Activated T-cell treated with anti-CD3 and anti-CD28 coated beads, Interleukin-2, amount 50 U/mL, for 72 hours (primary cell): ENCODE measurements around the gene UBTF. TPM values are rescaled to one million over a fixed set of nuclear protein-coding genes. Genes with fewer than 3 reads are reported as not detected.

Source experiments
- ATAC-seq, 2 donors: fragments of 150-1000 bp; cut with Tn5 transposase; replicated peaks in 1 of 2; 2 replicates each; pipeline ENCODE4 v1.10.0; 2021; ENCODE audit warnings: moderate library complexity in 2 of 2, mild to moderate bottlenecking in 1 of 2
- DNase-seq, 2 donors: peaks; one replicate each; pipeline ENCODE4 v3.0.0; 2021 to 2022; ENCODE audit warnings: mixed read lengths in 1 of 2
- H3K27ac Mint-ChIP-seq: one replicate; pipeline ENCODE4 v1.8.0; 2022; ENCODE audit warnings: mild to moderate bottlenecking, moderate library complexity, mixed read lengths
- H3K27me3 Mint-ChIP-seq: one replicate; pipeline ENCODE4 v1.8.0; 2022; ENCODE audit warnings: low read depth, mixed read lengths
- H3K36me3 Mint-ChIP-seq, 2 donors: one replicate each; pipeline ENCODE4 v1.8.0; 2022; ENCODE audit warnings: mixed read lengths in 2 of 2, mild to moderate bottlenecking in 1 of 2; ENCODE audit not compliant: insufficient read depth in 2 of 2
- H3K4me1 Mint-ChIP-seq: one replicate; pipeline ENCODE4 v1.8.0; 2022; ENCODE audit warnings: low read depth, mixed read lengths
- H3K4me3 Mint-ChIP-seq, 2 donors: one replicate each; pipeline ENCODE4 v1.8.0; 2022; ENCODE audit warnings: mild to moderate bottlenecking in 2 of 2, mixed read lengths in 2 of 2, moderate library complexity in 2 of 2
- H3K9me3 Mint-ChIP-seq, 2 donors: one replicate each; pipeline ENCODE4 v1.8.0; 2022; ENCODE audit warnings: mixed read lengths in 2 of 2
- total RNA-seq, 2 donors: library from RNA; stranded (reverse); gene quantifications; one replicate each; pipeline ENCODE4 v1.2.3, GENCODE V29; 2022

UBTF gene
- 100 to 1,000 TPM; 105 to 125 TPM for total RNA-seq

- H3K9me3 Mint-ChIP-seq: no peaks in the 10 kb centered on the region
- peaks cover 44% of the 10 kb centered on the region for H3K4me1 Mint-ChIP-seq
- peaks cover 11 to 15% of the 10 kb centered on the region in 2 donors for H3K36me3 Mint-ChIP-seq
- no peaks in the 10 kb centered on the region for H3K27me3 Mint-ChIP-seq
- peak; percentile 20 to 31 for ATAC-seq
- peak; percentile 73 to 82 for DNase-seq
- peak within 1 kb of the TSS; percentile 99 for H3K27ac Mint-ChIP-seq
- H3K4me3 Mint-ChIP-seq: peak within 1 kb of the TSS; percentile 96
These were observed at the start of gene UBTF for GRCh38 chr17:44219616-44220212. Gene UBTF, minus strand, starts transcription at chr17:44219675. Its CDS starts 1,446 bp downstream, at chr17:44218229.

GRCh38 chr17:44268709-44269534, 49.4 kb upstream of the UBTF start:
- no peak for ATAC-seq
- Mint-ChIP-seq H3K9me3 (no peaks in the 10 kb centered on the region), H3K27ac (no peak overlapping the region), H3K4me3 (no peak overlapping the region), H3K36me3 (no peaks in the 10 kb centered on the region), H3K4me1 (no peaks in the 10 kb centered on the region), H3K27me3 (peaks cover 12% of the 10 kb centered on the region)
- no peak for DNase-seq

- peaks cover 11% of the 10 kb centered on the region for H3K27me3 Mint-ChIP-seq
- no peak within 1 kb of the TSS for H3K4me3 Mint-ChIP-seq
- ATAC-seq (no peak), DNase-seq (no peak)
- H3K9me3 Mint-ChIP-seq: no peaks in the 10 kb centered on the region
- H3K36me3 Mint-ChIP-seq: no peaks in the 10 kb centered on the region
- H3K27ac Mint-ChIP-seq: no peak within 1 kb of the TSS
- H3K4me1 Mint-ChIP-seq: no peaks in the 10 kb centered on the region
These were observed 48.5 kb upstream of the UBTF start, which contains the start of gene SLC4A1 for GRCh38 chr17:44267818-44268490. Gene SLC4A1, minus strand, starts transcription at chr17:44268135. Its CDS starts 5,269 bp downstream, at chr17:44262866.

DNA sequence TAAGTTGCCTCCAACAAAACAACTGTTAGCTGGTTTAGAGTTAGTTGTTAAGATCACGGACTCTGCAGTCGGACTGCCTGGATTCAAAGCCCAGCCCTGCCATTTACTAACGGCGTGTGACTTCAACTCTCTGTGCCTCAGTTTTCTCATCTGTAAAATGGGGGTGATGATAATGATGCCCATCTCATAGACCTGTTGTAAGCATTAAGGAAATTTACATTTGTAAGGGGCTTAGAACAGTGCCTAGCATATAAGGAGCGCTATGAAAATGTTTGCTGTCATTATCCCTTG, 47.6 kb upstream of the UBTF start:
- Mint-ChIP-seq H3K9me3 (no peaks in the 10 kb centered on the region), H3K4me3 (no peak overlapping the region), H3K27ac (no peak overlapping the region), H3K36me3 (no peaks in the 10 kb centered on the region), H3K27me3 (peaks cover 5% of the 10 kb centered on the region), H3K4me1 (no peaks in the 10 kb centered on the region)
- ATAC-seq (no peak), DNase-seq (no peak)

- Mint-ChIP-seq H3K4me1 (no peaks in the 10 kb centered on the region), H3K27ac (no peak overlapping the region), H3K27me3 (no peaks in the 10 kb centered on the region), H3K4me3 (no peak overlapping the region), H3K36me3 (no peaks in the 10 kb centered on the region), H3K9me3 (no peaks in the 10 kb centered on the region)
- ATAC-seq (no peak), DNase-seq (no peak)
These were observed 47.1 kb upstream of the UBTF start for GRCh38 chr17:44266402-44267164.

GRCh38 chr17:44263345-44263902, 43.9 kb upstream of the UBTF start:
- Mint-ChIP-seq H3K9me3 (no peaks in the 10 kb centered on the region), H3K27me3 (no peaks in the 10 kb centered on the region), H3K4me3 (no peak overlapping the region), H3K36me3 (no peaks in the 10 kb centered on the region), H3K4me1 (no peaks in the 10 kb centered on the region), H3K27ac (no peak overlapping the region)
- DNase-seq (no peak), ATAC-seq (no peak)

GRCh38 chr17:44262654-44263225, 43.3 kb upstream of the UBTF start:
- ATAC-seq (no peak), DNase-seq (no peak)
- H3K27me3 Mint-ChIP-seq: no peaks in the 10 kb centered on the region
- no peaks in the 10 kb centered on the region for H3K36me3 Mint-ChIP-seq
- no peaks in the 10 kb centered on the region for H3K9me3 Mint-ChIP-seq
- H3K27ac Mint-ChIP-seq: no peak overlapping the region
- no peak overlapping the region for H3K4me3 Mint-ChIP-seq
- no peaks in the 10 kb centered on the region for H3K4me1 Mint-ChIP-seq

DNA sequence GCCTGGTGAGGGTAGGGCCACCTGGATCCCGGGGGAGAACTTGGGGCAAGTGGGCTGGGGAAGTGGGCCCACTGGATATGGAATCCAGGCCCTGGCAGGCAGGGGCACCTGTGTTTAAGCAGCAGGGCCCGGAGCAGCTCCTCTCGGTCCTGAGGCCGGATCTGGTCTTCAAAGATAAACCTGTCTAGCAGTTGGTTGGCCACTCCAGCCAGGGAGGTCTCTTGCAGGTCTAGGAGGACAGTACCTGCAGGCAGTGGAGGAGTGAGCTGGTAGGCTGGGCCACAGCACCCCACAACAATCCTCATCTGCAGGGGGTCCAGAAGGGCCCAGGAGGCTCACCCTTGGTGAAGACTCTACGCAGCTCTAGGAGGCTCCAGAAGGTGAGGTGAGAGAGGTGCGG, 40.8 kb upstream of the UBTF start:
- no peak overlapping the region for H3K4me3 Mint-ChIP-seq
- H3K4me1 Mint-ChIP-seq: no peaks in the 10 kb centered on the region
- ATAC-seq: no peak
- DNase-seq: no peak
- no peaks in the 10 kb centered on the region for H3K27me3 Mint-ChIP-seq
- no peaks in the 10 kb centered on the region for H3K36me3 Mint-ChIP-seq
- no peaks in the 10 kb centered on the region for H3K9me3 Mint-ChIP-seq
- no peak overlapping the region for H3K27ac Mint-ChIP-seq

- H3K27me3 Mint-ChIP-seq: no peaks in the 10 kb centered on the region
- H3K27ac Mint-ChIP-seq: no peak overlapping the region
- no peaks in the 10 kb centered on the region for H3K4me1 Mint-ChIP-seq
- ATAC-seq: no peak
- H3K4me3 Mint-ChIP-seq: no peak overlapping the region
- no peak for DNase-seq
- H3K36me3 Mint-ChIP-seq: no peaks in the 10 kb centered on the region
- no peaks in the 10 kb centered on the region for H3K9me3 Mint-ChIP-seq
These were observed 39.4 kb upstream of the UBTF start for GRCh38 chr17:44258811-44259351.

GRCh38 chr17:44257815-44258760, 38.6 kb upstream of the UBTF start:
- no peak for ATAC-seq
- H3K9me3 Mint-ChIP-seq: no peaks in the 10 kb centered on the region
- no peak for DNase-seq
- H3K36me3 Mint-ChIP-seq: no peaks in the 10 kb centered on the region
- no peak overlapping the region for H3K4me3 Mint-ChIP-seq
- H3K27ac Mint-ChIP-seq: no peak overlapping the region
- no peaks in the 10 kb centered on the region for H3K4me1 Mint-ChIP-seq
- H3K27me3 Mint-ChIP-seq: no peaks in the 10 kb centered on the region

DNA sequence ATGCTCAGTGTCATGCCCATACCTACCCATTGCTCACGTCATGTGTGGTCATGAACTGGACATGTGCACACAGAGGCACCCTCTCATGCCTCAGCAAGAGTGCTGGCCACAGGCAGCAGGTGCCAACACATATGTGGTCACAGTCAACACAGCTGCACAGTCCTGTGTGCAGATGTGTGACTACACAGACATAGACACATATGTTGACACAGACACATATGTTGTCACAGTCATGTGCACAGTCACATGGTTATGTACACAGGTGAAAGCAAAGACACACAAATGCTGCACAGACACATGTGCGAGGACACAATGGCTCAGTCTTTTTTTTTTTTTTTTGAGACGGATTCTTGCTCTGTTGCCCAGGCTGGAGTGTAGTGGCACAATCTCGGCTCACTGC, 37.2 kb upstream of the UBTF start:
- no peaks in the 10 kb centered on the region for H3K27me3 Mint-ChIP-seq
- no peaks in the 10 kb centered on the region for H3K36me3 Mint-ChIP-seq
- no peaks in the 10 kb centered on the region for H3K9me3 Mint-ChIP-seq
- H3K27ac Mint-ChIP-seq: no peak overlapping the region
- DNase-seq (no peak), ATAC-seq (no peak)
- no peak overlapping the region for H3K4me3 Mint-ChIP-seq
- no peaks in the 10 kb centered on the region for H3K4me1 Mint-ChIP-seq
